HG03565 (cell line): ENCODE results near the gene SETDB1.
"Not testable (repeated sequence)": the region's sequence is repeated elsewhere in the genome, so short reads cannot be mapped to it uniquely, and the experiment has no call there.

ENCODE experiments used
- ATAC-seq: cut with Tn5 transposase; IDR thresholded peaks from one replicate; pipeline ENCODE4 v1.9.1; 2021; ENCODE audit warnings: mild to moderate bottlenecking, moderate library complexity; ENCODE audit not compliant: unreplicated experiment

The SETDB1 gene

GRCh38 chr1:150926097-150926741 lies at the start of gene SETDB1:
Gene SETDB1 (plus strand): TSS chr1:150926363. CDS start chr1:150927715, 1,352 bp downstream.
- peak; percentile 78 for ATAC-seq

DNA sequence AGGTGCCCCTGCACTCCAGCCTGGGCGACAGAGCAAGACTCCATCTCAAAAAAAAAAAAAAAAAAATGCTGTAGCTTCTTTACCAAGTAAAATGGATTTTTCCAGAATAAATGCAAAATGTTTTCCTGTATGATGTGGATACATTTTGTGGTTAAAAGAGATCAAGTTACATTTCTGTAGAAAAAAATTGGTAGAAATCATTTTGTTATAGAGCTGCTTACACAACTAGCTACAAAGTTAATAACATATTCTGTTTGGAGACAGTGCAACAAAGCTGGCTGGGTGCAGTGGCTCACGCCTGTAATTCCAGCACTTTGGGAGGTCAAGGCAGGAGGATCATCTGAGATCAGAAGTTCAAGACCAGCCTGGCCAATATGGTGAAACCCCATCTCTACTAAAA lies 47.2 kb upstream of the SETDB1 start:
- not testable (repeated sequence) for ATAC-seq

- ATAC-seq, result no peak
Observed at GRCh38 chr1:150881331-150882070, 44.7 kb upstream of the SETDB1 start.

GRCh38 chr1:150883121-150883520 lies 43.0 kb upstream of the SETDB1 start:
- ATAC-seq, result not testable (repeated sequence)

- no peak for ATAC-seq
Observed at GRCh38 chr1:150887018-150887417, 39.1 kb upstream of the SETDB1 start, which contains the start of gene CTXND2. Gene CTXND2 (plus strand): TSS chr1:150887136. CDS start chr1:150912315, 25,179 bp downstream.

DNA sequence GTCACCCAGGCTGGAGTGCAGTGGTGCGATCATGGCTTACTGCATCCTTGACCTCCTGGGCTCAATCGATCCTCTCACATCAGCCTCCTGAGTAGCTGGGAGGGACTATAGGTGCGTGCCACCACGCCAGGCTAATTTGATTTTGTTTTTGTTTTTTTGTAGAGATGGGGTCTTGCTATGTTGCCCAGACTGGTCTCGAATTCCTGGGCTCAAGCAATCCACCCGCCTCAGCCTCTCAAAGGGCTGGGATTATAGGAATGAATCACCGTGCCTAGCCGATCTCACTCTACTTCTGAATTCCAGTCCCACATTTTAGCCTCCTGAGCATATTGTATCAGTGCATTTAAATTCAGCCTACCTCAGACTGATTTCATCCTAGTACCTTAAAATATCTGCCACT lies 37.4 kb upstream of the SETDB1 start:
- no peak for ATAC-seq

DNA sequence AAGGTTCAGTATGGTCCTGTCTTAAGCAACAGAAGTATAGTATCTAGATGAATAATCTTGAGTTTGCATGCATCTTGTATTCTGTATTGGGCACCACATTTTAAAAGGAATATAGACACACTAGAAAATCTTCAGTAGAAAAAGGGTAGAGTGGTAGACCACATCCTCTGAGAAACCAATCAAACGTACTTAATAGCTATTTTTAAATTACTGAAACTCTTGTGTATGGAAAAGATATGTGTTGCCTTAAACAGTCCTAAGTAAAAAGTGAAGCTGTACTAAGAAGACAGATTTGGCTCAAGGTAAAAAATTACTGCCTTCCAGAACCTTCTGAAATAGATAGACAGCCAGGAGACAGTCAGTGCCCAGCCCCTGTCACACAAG lies 36.1 kb upstream of the SETDB1 start:
- no peak for ATAC-seq

GRCh38 chr1:150893336-150893913 lies 32.7 kb upstream of the SETDB1 start:
- ATAC-seq, result no peak

GRCh38 chr1:150895618-150896017 lies 30.5 kb upstream of the SETDB1 start:
- ATAC-seq, result no peak

GRCh38 chr1:150899795-150900194 lies 26.4 kb upstream of the SETDB1 start:
- ATAC-seq, result not testable (repeated sequence)

DNA sequence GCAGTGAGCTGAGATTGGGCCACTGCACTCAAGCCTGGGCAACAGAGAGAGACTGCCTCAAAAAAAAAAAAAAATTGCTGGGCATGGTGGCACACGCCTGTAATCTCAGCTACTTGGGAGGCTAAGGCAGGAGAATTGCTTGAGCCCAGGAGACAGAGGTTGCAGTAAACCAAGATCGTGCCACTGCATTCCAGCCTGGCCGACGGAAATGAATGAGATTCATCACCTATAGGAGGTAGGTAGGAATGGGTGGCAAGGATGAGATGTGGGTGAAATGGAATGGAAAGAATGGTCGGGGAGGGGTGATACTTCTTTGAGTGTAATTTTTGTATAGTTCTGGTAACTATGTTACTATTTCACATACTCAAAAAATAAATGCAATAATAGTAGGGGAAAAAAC lies 23.8 kb upstream of the SETDB1 start:
- ATAC-seq, result no peak

DNA sequence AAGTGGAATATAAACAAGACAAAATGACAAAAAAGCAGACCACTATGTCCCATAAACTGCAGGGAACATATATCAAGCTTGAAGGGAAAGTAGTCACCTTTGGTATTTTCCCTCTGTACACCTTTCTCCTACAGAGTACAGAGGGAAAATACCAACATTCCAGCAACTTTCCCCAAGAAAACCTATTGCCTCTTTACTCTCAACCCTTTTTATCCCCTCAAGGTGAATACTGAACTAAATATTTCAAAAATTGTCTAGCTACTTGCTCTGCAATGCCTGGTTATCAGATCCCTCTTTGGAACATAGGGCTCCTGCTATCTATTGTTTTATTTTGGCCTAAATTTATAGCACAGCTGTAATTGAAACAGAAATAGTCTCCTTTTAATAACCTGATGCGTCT lies 23.4 kb upstream of the SETDB1 start:
- no peak for ATAC-seq

DNA sequence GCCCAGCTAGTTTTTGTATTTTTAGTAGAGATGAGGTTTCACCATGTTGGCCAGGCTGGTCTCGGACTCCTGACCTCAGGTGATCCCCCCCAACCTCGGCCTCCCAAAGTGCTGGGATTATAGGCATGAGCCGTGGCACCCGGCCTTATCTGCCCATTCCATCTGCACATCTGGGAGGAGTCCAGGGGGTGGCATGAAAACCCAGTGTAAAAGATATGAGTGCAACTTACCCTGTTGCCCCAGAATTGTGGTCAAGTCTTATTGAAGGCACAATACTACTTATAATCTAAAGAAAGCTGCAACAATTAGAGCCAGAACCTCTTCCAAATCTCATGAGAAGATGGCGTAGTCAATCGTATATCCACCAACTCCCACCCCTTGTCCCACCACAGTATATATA lies 20.9 kb upstream of the SETDB1 start:
- no peak for ATAC-seq

DNA sequence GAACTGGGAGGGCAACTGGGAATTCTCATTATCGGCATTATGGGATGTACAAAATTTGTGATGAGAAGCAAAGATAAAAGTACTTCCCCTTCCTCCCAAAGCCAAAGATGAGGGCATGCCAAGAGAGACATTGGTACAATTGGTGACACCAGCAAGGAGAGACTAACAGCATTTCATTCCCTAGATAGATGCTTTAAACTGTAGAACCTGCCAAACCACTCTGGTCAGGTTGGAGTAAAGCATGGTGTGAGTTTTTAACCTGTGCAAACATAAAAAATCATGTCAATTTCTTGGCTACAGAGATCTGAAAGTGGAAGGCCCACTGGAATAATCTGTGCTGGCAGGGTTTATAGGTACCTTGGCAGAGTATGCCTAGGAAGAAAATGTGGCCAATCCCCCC lies 19.8 kb upstream of the SETDB1 start:
- no peak for ATAC-seq

DNA sequence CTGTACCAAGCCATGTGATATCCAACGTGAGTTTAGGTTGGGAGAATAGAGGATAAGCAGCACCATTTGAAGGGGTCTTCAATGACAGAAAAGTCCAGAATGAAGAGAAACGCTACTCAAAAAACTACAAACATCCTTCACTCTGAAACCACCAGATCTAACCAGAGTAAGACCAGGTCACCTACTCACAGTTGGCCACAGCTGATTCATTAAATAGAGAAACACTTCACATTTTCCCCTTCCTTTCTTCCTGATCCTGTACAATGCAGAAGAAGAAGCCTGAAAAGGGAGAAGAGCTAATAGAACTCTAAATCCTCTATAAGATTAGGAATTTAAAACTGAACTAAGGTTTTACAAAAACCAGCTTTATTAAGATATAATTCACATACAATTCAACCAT lies 19.4 kb upstream of the SETDB1 start:
- no peak for ATAC-seq

DNA sequence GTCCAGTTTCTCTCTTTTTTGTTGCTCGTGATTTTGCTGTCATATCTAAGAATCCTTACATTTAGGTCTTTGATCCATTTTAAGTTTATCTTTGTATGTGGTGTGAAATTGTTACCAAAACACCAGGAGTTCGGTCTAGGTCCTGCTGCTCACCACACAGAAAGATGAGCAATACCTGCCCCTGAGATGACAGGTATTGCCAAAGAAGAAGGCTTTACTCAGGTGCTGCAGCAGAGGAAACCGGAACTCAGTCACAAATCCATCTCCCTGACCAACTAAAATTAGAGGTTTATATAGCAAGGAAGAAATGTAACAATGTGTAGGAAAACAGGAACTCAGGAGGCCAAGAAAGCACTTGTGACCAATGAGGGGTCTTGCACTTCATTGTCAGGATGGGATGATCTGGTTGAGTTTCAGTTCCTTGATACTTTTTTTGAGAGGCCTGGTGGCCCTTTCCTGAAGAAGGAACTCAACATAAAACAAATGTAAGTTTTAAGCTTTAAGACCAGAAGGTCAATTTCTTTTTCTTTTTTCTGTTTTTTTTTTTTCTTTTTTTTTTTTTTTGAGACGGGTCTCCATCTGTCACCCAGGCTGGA lies 16.5 kb upstream of the SETDB1 start:
- ATAC-seq, result no peak

DNA sequence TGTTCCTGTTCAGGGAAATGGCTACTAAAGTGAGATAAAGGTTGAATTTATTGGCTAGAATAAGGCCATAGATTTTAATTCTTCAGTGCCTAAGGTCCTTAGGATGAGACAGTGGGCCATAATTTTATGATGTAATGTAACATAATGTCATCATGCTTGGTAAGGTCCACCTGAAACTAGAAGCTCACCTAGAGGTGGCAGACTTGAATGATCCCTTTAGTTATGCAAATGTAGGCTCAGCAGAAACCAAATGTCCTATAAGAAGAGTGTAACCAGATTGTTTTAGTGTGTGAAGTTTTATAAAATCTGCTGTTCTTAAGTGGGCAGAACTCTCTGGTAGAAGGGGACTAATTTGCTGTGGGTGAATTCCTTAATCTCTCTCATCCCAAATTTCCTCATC lies 13.5 kb upstream of the SETDB1 start:
- no peak for ATAC-seq

DNA sequence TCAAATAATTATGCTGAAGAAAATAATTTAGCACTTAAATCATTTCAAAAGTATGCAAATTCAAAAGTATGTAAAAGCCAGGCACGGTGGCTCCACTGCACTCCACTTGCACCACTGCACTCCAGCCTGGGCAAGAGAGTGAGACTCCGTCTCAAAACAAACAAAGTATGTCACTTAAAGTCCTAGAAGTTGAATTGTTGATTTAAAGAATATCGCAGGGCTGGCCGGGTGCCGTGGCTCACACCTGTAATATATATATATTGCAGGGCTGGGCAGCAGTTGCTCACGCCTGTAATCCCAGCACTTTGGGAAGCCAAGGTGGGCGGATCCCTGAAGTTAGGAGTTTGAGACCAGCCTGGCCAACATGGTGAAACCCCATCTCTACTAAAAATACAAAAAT lies 8.8 kb upstream of the SETDB1 start:
- ATAC-seq, result no peak

DNA sequence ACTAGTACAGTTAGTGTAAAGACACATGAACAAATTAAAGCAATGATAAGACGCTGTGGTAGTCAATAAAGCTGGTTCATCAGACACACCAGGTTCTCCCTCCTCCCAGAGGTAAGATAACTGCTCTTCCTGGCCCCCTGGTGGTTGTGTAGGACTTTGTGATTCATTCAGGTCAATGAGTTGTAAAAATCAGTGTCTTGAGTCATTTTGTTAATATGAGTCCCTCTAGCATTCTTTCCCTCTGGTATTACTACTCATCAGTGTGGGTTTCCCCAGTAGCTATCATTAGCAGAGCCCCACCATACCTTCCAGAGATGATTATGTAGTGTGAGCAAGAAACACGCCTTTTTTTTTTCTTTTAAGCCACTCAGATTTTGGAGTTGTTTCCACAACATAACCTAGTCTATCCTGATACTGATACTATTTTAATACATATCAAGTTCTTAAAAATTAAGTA lies 3.6 kb upstream of the SETDB1 start:
- ATAC-seq, result peak; percentile 48

- no peak for ATAC-seq
Observed at GRCh38 chr1:150925080-150925479, 1.1 kb upstream of the SETDB1 start.

GRCh38 chr1:150927624-150928023 lies 1.5 kb downstream of the SETDB1 start:
- ATAC-seq, result no peak

GRCh38 chr1:150928286-150928685 lies 2.1 kb downstream of the SETDB1 start:
- no peak for ATAC-seq
